HG03520 (cell line): Measurements from ENCODE around the gene KNSTRN.

Experiments
- ATAC-seq: cut with Tn5 transposase; IDR thresholded peaks from one replicate; pipeline ENCODE4 v1.9.1; 2021; ENCODE audit warnings: mild to moderate bottlenecking, moderate library complexity; ENCODE audit not compliant: unreplicated experiment

KNSTRN gene

DNA sequence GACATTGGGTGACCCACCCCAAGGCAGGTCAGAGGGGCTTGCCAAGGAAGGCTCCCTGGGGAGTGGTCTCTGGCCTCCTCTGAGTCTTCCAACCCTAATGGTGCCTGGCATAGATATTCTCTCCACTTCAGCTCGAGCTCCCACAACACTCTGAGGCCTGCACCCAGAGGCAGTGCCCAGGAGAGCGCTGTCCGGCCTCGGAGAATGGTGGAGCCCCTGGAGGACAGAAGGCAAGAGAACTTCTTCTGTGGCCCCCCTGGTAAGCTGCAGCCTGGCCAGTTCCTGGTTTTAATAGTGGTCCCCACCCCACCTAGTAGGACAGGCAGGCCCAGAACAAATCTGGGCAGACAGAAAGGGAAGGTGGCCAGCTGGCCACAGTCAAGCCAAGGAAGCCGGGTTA lies 17.5 kb upstream of the KNSTRN start:
- no peak for ATAC-seq

DNA sequence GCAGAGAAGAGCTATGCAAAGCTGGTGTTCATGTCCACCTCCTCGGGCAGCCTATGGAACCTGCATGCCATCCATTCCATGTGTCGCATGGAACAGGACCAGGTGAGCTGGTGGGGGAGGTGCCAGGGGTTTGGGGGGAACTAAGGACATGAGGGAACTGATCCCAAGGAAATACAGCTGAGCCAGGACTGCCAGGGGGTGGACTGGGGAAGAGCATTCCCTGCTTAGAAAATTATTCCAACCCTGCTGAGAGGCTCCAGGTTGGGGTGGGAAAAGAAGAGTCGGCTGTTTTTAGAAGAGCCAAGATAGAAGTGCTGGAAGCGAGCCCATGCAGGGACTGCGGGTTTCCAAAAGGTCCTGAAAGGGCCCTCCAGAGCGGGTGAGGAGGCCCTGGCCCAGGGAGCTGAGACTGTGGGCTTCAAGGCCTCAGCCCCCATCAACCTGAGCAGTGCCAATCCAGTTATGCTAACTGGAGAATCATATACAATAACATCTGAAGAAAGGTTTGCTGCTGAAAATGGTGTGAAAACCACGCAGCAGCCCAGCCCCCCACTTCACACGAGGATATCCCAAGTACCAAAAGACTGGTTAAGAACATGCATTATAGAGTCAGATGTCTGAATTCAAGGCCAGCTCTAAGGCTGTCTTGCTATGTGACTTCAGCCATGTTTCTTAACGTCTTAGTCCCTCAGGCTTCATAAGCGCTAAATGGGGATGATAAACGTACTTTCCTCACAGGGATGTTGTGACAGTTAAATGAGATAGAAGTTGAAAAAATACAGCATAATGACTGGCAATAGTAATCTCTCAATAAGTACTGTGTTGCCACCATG lies 16.7 kb upstream of the KNSTRN start:
- ATAC-seq, result no peak

DNA sequence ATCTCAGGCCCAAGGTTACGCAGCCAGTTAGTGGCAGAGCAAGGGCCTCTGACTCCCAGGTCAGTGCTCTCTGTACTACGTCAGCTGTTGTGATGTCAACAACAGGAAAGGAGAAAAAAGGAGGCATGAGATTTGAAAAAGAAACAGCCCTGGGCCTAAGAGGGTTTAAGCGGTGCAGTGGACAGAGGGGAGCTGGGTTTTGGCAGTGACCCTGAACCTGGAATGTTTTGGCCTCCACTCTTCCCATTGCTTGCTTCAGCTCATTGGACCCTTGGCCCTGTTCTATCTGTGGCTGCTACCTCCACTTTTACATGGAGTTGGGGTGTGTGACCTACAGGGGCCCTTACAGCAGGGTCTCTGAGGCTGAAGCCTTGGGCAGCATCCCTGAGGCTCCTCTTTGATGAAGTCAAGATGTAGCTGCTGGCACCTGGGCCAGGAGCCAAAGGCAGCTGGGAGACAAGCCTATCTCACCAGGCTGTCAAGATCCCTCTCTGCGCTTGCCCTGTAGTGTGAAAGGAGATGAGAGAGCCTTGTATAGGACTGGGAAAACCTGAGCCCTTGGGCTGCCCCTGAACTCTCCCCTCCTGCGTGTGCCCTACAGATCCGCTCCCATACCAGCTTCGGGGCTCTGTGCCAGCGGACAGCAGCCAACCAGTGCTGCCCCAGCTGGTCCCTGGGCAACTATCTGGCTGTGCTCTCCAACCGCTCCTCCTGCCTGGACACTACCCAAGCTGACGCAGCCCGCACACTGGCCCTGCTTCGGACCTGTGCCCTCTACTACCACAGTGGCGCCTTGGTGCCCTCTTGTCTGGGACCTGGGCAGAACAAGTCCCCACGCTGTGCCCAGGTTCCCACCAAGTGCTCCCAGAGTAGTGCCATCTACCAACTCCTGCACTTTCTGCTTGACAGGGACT lies 15.8 kb upstream of the KNSTRN start:
- ATAC-seq, result no peak

DNA sequence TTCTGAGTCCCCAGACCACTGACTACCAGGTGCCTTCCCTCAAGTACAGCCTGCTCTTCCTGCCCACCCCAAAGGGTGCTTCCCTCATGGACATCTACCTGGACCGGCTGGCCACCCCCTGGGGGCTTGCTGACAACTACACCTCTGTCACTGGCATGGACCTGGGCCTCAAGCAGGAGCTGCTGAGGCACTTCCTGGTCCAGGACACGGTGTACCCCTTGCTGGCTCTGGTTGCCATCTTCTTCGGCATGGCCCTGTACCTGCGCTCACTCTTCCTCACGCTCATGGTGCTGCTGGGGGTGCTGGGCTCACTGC lies 15.2 kb upstream of the KNSTRN start:
- ATAC-seq, result no peak

DNA sequence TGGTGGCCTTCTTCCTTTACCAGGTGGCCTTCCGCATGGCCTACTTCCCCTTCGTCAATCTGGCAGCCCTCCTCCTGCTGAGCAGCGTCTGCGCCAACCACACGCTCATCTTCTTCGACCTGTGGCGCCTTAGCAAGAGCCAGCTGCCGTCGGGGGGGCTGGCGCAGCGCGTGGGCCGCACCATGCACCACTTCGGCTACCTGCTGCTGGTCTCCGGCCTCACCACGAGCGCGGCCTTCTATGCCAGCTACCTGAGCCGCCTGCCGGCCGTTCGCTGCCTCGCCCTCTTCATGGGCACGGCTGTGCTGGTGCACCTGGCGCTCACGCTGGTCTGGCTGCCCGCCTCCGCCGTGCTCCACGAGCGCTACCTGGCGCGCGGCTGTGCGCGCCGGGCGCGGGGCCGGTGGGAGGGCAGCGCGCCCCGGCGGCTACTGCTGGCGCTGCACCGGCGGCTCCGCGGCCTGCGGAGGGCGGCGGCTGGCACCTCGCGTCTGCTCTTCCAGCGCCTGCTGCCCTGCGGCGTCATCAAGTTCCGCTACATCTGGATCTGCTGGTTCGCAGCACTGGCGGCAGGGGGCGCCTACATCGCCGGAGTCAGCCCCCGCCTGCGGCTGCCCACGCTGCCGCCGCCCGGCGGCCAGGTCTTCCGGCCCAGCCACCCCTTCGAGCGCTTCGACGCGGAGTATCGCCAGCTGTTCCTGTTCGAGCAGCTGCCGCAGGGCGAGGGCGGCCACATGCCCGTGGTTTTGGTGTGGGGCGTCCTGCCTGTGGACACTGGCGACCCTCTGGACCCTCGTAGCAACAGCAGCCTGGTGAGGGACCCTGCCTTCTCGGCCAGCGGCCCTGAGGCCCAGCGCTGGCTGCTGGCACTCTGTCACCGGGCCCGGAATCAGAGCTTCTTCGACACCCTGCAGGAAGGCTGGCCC lies 14.6 kb upstream of the KNSTRN start:
- ATAC-seq, result peak; percentile 70

DNA sequence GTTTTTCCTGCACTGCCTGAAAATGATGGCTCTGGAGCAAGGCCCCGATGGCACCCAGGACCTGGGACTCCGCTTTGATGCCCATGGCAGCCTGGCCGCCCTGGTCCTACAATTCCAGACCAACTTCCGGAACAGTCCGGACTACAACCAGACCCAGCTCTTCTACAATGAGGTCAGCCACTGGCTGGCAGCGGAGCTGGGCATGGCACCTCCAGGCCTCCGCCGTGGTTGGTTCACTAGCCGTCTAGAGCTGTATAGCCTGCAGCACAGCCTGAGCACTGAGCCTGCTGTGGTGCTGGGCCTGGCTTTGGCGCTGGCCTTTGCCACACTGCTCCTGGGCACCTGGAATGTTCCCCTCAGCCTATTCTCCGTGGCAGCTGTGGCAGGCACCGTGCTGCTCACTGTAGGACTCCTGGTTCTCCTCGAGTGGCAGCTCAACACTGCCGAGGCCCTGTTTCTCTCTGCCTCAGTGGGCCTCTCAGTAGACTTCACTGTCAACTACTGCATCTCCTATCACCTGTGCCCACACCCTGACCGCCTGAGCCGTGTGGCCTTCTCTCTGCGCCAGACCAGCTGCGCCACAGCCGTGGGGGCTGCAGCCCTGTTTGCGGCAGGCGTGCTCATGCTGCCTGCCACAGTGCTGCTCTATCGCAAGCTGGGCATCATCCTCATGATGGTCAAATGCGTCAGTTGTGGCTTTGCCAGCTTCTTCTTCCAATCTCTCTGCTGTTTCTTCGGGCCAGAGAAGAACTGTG lies 13.6 kb upstream of the KNSTRN start:
- ATAC-seq, result no peak

DNA sequence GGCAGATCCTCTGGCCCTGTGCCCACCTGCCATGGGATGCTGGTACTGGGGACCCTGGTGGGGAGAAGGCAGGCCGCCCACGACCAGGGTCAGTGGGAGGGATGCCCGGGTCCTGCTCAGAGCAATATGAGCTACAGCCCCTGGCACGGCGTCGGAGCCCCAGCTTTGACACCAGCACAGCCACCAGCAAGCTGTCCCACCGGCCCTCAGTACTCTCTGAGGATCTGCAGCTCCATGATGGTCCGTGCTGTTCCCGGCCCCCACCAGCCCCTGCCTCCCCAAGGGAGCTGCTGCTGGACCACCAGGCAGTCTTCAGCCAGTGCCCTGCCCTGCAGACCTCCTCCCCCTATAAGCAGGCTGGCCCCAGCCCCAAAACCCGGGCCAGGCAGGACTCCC lies 13.0 kb upstream of the KNSTRN start:
- ATAC-seq, result no peak

DNA sequence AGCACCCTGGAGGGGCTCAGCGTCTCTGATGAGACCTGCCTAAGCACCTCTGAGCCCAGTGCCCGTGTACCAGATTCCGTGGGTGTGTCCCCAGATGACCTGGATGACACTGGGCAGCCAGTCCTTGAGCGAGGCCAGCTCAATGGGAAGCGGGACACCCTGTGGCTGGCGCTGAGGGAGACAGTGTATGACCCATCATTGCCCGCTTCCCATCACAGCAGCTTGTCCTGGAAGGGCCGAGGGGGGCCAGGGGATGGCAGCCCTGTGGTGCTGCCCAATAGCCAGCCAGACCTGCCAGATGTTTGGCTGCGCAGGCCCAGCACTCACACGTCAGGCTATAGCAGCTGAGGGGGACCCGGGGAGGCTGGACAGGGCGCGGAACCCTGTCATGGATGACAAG lies 12.6 kb upstream of the KNSTRN start:
- no peak for ATAC-seq

DNA sequence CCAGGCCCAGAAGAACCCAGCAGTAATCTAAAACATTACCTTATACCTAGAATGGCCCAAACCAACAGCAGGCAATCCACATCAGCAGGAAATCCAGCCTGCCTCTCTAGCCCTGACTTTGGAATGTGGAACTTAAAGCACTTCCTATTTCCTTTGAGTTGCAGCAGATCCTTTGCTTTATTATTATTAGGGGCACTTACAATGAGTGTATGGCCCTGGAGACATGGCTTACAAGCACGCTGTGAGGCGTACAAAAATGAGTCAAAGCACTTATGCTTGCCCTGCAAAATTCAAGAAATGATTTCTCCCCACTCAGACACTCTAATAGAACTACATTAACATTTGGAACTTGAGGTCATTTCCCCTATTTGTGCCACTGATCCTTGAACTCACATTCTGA lies 9.5 kb upstream of the KNSTRN start:
- ATAC-seq, result no peak

DNA sequence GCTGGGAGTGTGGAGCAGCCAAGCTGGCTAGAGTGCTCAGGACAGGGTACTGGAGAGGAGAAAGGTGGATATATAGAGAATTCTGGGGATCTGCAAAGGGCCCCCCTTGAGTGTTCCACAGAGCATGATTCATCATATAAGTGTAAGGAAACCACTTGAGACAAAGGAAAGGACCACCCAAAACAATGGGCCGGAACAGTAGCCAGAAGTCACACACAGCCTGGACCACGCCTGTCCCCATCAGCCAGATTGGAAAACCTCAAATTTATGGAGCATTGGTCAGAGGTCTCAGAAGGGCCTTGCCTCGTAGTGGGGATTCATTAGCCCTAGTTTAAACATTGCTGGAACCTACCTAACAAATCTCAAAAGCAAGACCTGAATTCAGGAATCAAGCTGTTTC lies 4.9 kb upstream of the KNSTRN start:
- no peak for ATAC-seq

DNA sequence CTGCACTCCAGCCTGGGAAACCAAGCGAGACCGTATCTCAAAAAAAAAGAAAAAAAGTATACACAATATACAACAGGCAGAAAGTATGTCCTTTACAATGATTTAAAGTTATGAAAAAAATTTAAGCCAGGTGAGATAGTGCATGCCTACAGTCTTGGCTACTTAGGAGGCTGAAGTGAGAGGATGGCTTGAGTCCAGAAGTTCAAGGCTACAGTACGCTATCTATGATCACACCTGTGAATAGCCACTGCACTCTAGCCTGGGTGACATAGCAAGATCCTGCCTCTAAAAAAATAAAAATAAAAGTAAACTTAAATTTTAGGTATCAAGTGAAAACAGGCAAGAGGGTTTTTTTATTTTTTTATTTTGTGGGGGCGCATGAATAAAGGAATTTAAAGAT lies 3.1 kb upstream of the KNSTRN start:
- no peak for ATAC-seq

DNA sequence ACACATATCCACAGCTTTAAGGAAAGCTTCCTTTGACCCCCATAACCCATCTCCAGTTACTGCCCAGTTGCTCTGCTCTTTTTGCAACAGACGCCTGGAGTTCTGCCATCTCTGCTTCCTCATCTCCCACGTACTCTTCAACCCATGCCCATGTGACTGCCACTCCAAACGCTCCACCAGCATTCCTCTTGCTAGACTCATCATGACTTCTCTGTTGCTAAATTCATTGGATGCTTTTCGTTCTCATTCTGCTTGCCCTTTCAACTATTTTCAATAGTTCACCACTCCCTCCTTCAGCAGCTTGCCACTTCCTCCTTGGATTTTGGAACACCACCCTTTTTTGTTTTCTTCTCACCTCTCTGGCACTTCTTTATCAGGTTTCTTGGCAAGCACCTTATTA lies 2.7 kb upstream of the KNSTRN start:
- ATAC-seq, result no peak

DNA sequence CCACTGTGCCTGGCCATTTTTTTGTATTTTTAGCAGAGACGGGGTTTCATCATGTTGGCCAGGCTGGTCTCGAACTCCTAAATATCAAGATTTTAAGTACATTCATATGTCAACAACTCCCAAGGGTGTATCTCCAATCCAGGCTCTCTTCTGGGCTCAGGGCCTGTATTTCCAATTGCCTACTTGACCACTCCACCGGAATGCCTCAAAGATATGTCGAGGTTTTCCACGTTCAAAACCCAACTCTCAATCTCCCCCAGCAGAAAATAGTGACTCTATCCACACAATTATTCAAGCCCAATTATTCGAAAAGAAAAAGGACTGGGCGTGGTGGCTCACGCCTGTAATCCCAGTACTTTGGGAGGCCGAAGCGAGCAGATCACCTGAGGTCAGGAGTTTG lies 1.9 kb upstream of the KNSTRN start:
- ATAC-seq, result no peak

DNA sequence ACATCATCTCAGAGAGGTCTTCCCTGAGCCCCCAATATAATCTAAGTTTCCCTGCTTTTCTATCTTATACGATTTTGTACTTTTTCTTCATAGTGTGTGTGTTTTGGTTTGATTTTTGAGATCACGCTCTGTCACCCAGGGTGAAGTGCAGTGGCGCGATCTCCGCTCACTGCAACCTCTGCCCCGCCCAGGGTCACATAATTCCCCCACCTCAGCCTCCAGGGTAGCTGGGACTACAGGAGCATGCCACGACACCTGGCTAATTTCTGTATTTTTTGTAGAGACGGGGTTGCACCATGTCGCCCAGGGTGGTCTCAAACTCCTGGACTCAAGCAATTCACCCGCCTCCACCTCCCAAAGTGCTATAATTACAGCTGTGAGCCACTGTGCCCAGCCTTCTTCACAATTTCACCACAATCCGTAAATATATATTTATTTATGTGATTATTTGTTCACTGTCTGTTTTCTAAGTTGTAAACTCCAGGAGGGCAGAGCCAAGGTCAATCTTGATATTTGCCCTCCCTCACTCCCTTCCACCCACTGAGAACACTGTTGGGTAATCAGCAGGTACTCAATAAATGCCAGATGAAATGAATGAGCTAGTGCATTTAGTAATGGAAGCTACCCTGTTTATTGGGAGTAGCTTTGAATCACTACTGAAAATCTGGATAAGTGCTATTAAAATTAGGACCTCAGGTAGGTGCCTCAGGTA lies 547 bp upstream of the KNSTRN start:
- ATAC-seq, result no peak

DNA sequence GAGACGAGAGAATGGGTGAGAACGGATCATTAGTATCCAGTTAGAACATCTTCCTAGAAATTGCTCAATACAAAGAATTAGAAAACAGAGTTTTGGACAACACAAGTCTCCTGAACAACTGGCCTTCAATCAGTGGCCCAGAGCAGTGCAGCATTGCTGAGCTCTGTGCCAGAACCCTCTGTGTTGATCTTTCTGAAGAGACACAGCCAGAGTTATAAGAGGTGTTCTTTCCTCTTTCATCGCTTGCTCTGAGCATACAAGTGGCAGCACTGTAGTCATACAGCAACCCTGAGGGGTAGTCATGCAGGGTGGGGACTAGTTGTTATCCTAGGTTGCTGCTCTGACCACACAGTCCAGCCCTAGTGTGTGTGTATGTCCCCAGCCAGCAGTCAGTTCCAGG lies 4.0 kb downstream of the KNSTRN start:
- ATAC-seq, result no peak

DNA sequence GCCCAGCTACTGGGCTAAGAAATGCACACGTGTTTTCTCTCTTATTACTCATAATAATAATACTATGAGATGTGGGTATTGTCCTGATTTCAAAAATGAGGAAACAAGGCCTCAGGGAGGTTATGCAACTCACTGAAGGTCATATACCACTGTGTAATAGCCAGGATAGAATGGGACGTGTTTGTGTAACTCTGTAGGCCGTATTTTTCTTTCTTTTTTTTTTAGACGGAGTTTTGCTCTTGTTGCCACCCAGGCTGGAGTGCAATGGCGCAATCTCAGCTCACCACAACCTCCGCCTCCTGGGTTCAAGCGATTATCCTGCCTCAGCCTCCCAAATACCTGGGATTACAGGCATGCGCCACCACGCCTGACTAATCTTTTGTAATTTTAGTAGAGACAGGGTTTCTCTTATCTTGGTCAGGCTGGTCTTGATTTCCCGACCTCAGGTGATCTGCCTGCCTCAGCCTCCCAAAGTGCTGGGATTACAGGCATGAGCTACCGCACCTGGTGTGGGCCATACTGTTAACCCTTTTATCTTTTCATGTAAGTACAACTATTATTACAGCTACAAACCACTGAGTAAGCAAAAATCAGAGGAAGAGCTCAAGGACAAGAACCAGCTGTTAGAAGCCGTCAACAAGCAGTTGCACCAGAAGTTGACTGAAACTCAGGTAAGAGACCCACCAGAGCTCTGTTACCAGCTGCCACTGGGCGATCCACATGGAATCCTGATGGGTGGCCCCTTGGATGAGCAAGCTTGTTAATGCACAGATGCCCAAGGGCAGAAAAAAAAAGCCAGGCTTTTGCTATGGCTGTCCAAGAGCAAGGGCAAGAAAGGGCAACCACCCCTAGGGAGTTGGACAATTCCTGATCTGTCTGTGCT lies 6.7 kb downstream of the KNSTRN start:
- no peak for ATAC-seq

DNA sequence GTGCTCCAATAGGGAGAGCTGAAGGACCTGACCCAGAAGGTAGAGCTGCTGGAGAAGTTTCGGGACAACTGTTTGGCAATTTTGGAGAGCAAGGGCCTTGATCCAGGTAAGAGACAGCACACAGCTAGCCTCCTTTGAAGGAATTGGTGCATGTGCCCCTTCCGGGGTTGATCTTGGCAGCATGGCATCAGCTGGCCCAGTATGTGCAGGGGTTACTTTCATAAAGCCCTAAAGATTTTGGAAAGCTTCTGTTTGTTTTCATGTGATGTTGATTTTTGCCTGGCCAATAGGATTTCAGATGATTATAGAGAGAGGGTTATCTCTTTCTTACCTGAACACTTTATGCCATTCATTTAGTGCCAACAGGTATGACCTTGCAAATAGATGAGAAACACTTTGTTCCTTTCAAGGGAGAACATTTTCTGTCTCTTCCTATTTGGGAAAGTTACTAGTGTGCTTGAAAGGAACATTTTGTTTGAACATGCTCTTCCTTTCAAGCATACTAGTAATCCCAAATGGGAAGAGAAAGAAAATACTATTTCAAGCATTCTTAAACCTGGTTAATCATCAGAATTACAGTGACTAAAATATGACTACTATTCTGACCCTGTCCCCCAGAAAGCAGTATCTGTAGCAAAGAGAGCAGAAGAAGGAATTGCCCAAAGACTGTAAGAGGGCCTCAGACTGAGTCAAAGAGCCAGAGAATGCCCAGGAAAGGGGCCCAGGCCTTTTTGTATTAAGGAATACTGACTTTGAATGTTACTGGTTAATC lies 7.5 kb downstream of the KNSTRN start:
- no peak for ATAC-seq
